Brain microvascular endothelial cell (primary cell): ENCODE data around the gene ACACA.

Experiments used
- DNase-seq: peaks from one replicate; pipeline ENCODE4 v3.0.0-alpha.2; 2020
- H3K27ac ChIP-seq: fragments of 250-450 bp; sonication (Bioruptor Pico); 2 replicates; pipeline ENCODE4 v1.5.1; 2020; ENCODE audit warnings: mild to moderate bottlenecking, moderate library complexity
- H3K27me3 ChIP-seq: fragments of 250-450 bp; sonication (Bioruptor Pico); replicated peaks from 2 replicates; pipeline ENCODE4 v1.5.1; 2020; ENCODE audit warnings: mild to moderate bottlenecking
- H3K36me3 ChIP-seq: fragments of 250-450 bp; sonication (Bioruptor Pico); replicated peaks from 2 replicates; pipeline ENCODE4 v1.5.1; 2020; ENCODE audit warnings: mild to moderate bottlenecking
- H3K4me3 ChIP-seq: 2 replicates; pipeline ENCODE4 v1.5.1; 2011; ENCODE audit warnings: low read depth, mild to moderate bottlenecking, control low read depth, low read length, moderate library complexity
- CTCF ChIP-seq: IDR thresholded peaks from 2 replicates; pipeline ENCODE4 v1.5.1; 2011; ENCODE audit warnings: low read depth, mild to moderate bottlenecking, moderate library complexity, low read length, control low read depth, inconsistent platforms; ENCODE audit errors: missing control alignments
- in situ Hi-C: cut with HindIII; loops from 2 replicates; pipeline ENCODE4 v1.10.0; 2017; ENCODE audit warnings: low sequenced_read_pairs, low pct_ligation_motif_present

The ACACA gene

GRCh38 chr17:37310940-37311339, 95.7 kb downstream of the ACACA start:
- H3K4me3 ChIP-seq = no peak overlapping the region
- no peak for TF ChIP-seq CTCF
- H3K36me3 ChIP-seq = peaks cover 3% of the 10 kb centered on the region
- no peaks in the 10 kb centered on the region for H3K27me3 ChIP-seq
- H3K27ac ChIP-seq = no peak overlapping the region
- in situ Hi-C loops = no loop called here
- no peak for DNase-seq

- no peak for DNase-seq
- no peak for TF ChIP-seq CTCF
- H3K27ac ChIP-seq = no peak overlapping the region
- H3K36me3 ChIP-seq = no peaks in the 10 kb centered on the region
- H3K27me3 ChIP-seq = no peaks in the 10 kb centered on the region
- no peak overlapping the region for H3K4me3 ChIP-seq
- in situ Hi-C loops = no loop called here
Observed at GRCh38 chr17:37309051-37309450, 97.6 kb downstream of the ACACA start.

- in situ Hi-C loops = no loop called here
- no peak for TF ChIP-seq CTCF
Observed at GRCh38 chr17:37305406-37305905, 101.2 kb downstream of the ACACA start.

GRCh38 chr17:37301288-37301687, 105.3 kb downstream of the ACACA start:
- Histone ChIP-seq H3K36me3 (no peaks in the 10 kb centered on the region), H3K27me3 (no peaks in the 10 kb centered on the region), H3K27ac (no peak overlapping the region), H3K4me3 (no peak overlapping the region)
- DNase-seq = no peak
- in situ Hi-C loops = no loop called here
- no peak for TF ChIP-seq CTCF

More at GRCh38 chr17:37305406-37305905, 101.2 kb downstream of the ACACA start:
- DNase-seq = no peak
- Histone ChIP-seq H3K27ac (no peak overlapping the region), H3K36me3 (no peaks in the 10 kb centered on the region), H3K27me3 (no peaks in the 10 kb centered on the region), H3K4me3 (no peak overlapping the region)

GRCh38 chr17:37300683-37301082, 106.0 kb downstream of the ACACA start:
- H3K4me3 ChIP-seq = no peak overlapping the region
- in situ Hi-C loops = no loop called here

More at GRCh38 chr17:37300683-37301082, 106.0 kb downstream of the ACACA start:
- no peak for DNase-seq
- Histone ChIP-seq H3K27ac (no peak overlapping the region), H3K27me3 (no peaks in the 10 kb centered on the region), H3K36me3 (no peaks in the 10 kb centered on the region)
- TF ChIP-seq CTCF = no peak
